ES-I3 (cell line): ENCODE data around the gene CTIF.

Source experiments
- H3K36me3 ChIP-seq: 2 replicates; pipeline ENCODE4 v1.6.1; 2013; ENCODE audit warnings: mild to moderate bottlenecking, low read length, control low read depth, moderate library complexity; ENCODE audit not compliant: insufficient read depth
- H3K4me1 ChIP-seq: 2 replicates; pipeline ENCODE4 v1.6.1; 2013; ENCODE audit warnings: mild to moderate bottlenecking, control low read depth, low read length; ENCODE audit not compliant: insufficient read depth
- H3K9ac ChIP-seq: 2 replicates; pipeline ENCODE4 v1.6.1; 2013; ENCODE audit warnings: low read depth, mild to moderate bottlenecking, low read length, moderate library complexity
- H3K9me3 ChIP-seq: 2 replicates; pipeline ENCODE4 v1.6.1; 2013; ENCODE audit warnings: mild to moderate bottlenecking, low read length, moderate library complexity; ENCODE audit not compliant: control insufficient read depth, insufficient read depth

Gene CTIF

DNA sequence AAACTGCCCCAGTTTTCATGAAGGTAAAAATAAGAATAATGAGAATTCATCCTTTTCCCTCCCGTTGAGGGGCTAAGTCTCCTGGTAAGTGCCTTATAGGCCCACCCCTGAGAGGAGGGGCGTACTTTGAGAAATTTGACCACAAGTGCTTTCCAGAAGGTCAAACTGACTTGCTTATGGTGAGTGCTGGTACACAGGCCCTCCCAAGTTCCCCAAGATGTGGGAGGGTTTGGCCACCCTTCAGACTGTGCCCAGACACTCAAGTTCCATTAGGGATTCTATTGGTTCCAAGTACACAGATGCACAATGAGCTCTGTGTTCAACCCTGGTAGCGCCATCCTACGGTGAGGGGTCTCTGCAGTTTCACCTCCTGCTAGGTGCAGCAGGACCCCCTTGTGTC lies 205.1 kb downstream of the CTIF start:
- no peaks in the 10 kb centered on the region for H3K9me3 ChIP-seq
- H3K36me3 ChIP-seq = no peaks in the 10 kb centered on the region
- no peak overlapping the region for H3K9ac ChIP-seq
- no peaks in the 10 kb centered on the region for H3K4me1 ChIP-seq

GRCh38 chr18:48745293-48745692 lies 206.5 kb downstream of the CTIF start:
- no peaks in the 10 kb centered on the region for H3K9me3 ChIP-seq
- H3K4me1 ChIP-seq = no peaks in the 10 kb centered on the region
- no peak overlapping the region for H3K9ac ChIP-seq
- H3K36me3 ChIP-seq = no peaks in the 10 kb centered on the region

- H3K36me3 ChIP-seq = no peaks in the 10 kb centered on the region
Measured at GRCh38 chr18:48749768-48750167, 210.9 kb downstream of the CTIF start.

GRCh38 chr18:48750485-48751175 lies 211.8 kb downstream of the CTIF start:
- Histone ChIP-seq H3K9ac (no peak overlapping the region), H3K36me3 (no peaks in the 10 kb centered on the region)

More at GRCh38 chr18:48749768-48750167, 210.9 kb downstream of the CTIF start:
- no peaks in the 10 kb centered on the region for H3K9me3 ChIP-seq
- no peak overlapping the region for H3K9ac ChIP-seq
- peaks cover 3% of the 10 kb centered on the region; the same call in 1 of the 2 replicates for H3K4me1 ChIP-seq

GRCh38 chr18:48751727-48752468 lies 213.1 kb downstream of the CTIF start:
- Histone ChIP-seq H3K9ac (no peak overlapping the region), H3K9me3 (no peaks in the 10 kb centered on the region), H3K4me1 (peaks cover 7% of the 10 kb centered on the region; the same call in 1 of the 2 replicates), H3K36me3 (no peaks in the 10 kb centered on the region)

More at GRCh38 chr18:48750485-48751175, 211.8 kb downstream of the CTIF start:
- H3K4me1 ChIP-seq = peaks cover 7% of the 10 kb centered on the region; the same call in 1 of the 2 replicates
- H3K9me3 ChIP-seq = no peaks in the 10 kb centered on the region

DNA sequence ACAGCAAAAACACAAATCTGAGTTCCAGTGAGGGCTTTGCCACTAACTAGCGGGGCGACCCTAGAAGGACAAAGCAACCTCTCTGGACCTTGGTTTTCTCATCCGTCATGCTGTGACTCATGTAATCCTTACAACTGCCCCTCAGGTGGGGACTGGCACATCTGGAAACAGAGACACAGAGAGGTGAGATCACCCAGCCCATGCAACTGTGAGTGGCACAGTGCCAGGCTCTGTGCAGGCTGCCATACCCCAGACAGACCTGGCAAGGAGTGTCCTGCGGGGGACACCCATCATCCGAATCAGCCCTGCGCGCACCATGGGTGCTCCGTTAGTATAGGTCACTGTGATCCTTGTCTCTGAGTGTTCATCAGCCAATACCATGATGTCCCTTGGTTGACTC lies 213.6 kb downstream of the CTIF start:
- Histone ChIP-seq H3K9me3 (no peaks in the 10 kb centered on the region), H3K9ac (no peak overlapping the region), H3K36me3 (no peaks in the 10 kb centered on the region), H3K4me1 (peaks cover 7% of the 10 kb centered on the region; the same call in 1 of the 2 replicates)

GRCh38 chr18:48752928-48753327 lies 214.1 kb downstream of the CTIF start:
- Histone ChIP-seq H3K9ac (no peak overlapping the region), H3K9me3 (no peaks in the 10 kb centered on the region), H3K36me3 (no peaks in the 10 kb centered on the region), H3K4me1 (peaks cover 7% of the 10 kb centered on the region; the same call in 1 of the 2 replicates)

DNA sequence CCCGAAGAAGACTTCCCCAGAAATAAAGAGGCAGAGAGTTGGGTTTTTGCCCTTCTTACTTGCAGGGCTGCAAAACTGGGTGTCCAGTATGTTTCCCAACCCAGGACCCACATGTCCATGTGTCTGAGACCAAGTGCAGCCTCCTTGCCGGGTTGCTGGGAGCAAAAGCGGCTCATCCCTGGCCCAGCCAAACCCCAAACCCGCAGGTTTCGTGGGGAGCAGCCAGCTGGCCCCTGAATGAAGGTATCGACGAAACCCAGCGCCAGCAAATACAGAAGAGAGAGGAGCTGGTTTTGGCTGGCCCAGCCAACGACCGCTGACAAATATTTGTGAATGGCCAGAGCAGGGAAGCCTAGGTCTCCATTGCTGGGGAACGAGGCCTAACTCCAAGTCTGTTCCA lies 214.9 kb downstream of the CTIF start:
- no peaks in the 10 kb centered on the region for H3K9me3 ChIP-seq
- peaks cover 7% of the 10 kb centered on the region; the same call in 1 of the 2 replicates for H3K4me1 ChIP-seq
- no peak overlapping the region for H3K9ac ChIP-seq
- no peaks in the 10 kb centered on the region for H3K36me3 ChIP-seq

- Histone ChIP-seq H3K4me1 (peaks cover 7% of the 10 kb centered on the region; the same call in 1 of the 2 replicates), H3K9ac (no peak overlapping the region), H3K36me3 (no peaks in the 10 kb centered on the region), H3K9me3 (no peaks in the 10 kb centered on the region)
Measured at GRCh38 chr18:48754559-48754958, 215.7 kb downstream of the CTIF start.

GRCh38 chr18:48754993-48755473 lies 216.2 kb downstream of the CTIF start:
- Histone ChIP-seq H3K4me1 (peaks cover 7% of the 10 kb centered on the region; the same call in 1 of the 2 replicates), H3K9ac (no peak overlapping the region), H3K36me3 (no peaks in the 10 kb centered on the region), H3K9me3 (no peaks in the 10 kb centered on the region)

- H3K9ac ChIP-seq = no peak overlapping the region
- no peaks in the 10 kb centered on the region for H3K9me3 ChIP-seq
- H3K4me1 ChIP-seq = peaks cover 7% of the 10 kb centered on the region; the same call in 1 of the 2 replicates
- H3K36me3 ChIP-seq = no peaks in the 10 kb centered on the region
Measured at GRCh38 chr18:48756511-48757226, 217.8 kb downstream of the CTIF start.

DNA sequence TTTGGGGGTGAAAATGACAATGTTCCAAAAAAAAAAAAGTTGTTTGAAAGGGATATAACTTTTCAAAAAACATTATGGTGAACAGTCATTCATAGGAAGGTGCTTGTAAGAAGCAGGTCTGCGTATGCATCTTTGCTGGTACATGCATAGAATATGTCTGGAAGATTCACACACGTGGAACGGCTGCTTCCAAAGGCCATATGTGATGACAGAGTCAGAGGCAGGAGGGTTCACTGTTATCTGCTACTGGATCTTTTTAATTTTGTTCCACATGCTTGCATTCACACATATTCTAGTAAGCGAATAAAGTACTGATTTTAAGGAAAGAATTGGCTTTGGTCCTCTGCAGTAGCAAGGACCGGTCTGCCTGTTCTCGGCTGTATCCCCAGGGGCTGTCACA lies 218.5 kb downstream of the CTIF start:
- Histone ChIP-seq H3K9ac (no peak overlapping the region), H3K36me3 (no peaks in the 10 kb centered on the region), H3K9me3 (no peaks in the 10 kb centered on the region), H3K4me1 (peaks cover 7% of the 10 kb centered on the region; the same call in 1 of the 2 replicates)

DNA sequence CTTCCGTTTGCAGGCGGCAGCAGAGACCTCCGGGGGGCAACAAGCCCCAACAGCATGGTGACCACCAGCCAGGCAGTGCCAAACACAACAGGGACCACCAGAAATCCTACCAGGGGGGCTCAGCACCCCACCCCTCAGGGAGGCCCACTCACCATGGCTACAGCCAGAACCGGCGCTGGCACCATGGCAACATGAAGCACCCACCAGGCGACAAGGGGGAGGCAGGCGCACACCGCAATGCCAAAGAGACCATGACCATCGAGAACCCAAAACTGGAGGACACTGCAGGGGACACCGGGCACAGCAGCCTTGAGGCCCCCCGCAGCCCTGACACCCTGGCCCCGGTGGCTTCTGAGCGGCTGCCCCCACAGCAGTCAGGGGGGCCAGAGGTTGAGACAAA lies 219.1 kb downstream of the CTIF start:
- Histone ChIP-seq H3K9ac (no peak overlapping the region), H3K4me1 (peaks cover 7% of the 10 kb centered on the region; the same call in 1 of the 2 replicates), H3K36me3 (no peaks in the 10 kb centered on the region), H3K9me3 (no peaks in the 10 kb centered on the region)

- Histone ChIP-seq H3K36me3 (no peaks in the 10 kb centered on the region), H3K4me1 (no peaks in the 10 kb centered on the region; the same call in none of the 2 replicates), H3K9me3 (no peaks in the 10 kb centered on the region), H3K9ac (no peak overlapping the region)
Measured at GRCh38 chr18:48761582-48761981, 222.8 kb downstream of the CTIF start.
